ENCODE data around the gene ETFA.

- no peak for TF ChIP-seq TSHZ2 (CRISPR knock-in tag; IDR thresholded peaks at IDR 0.05)
- no peak for TF ChIP-seq ZNF70 (CRISPR knock-in tag; IDR thresholded peaks at IDR 0.05)
- TF ChIP-seq PATZ1 (CRISPR knock-in tag; IDR thresholded peaks at IDR 0.05; ENCODE audit: borderline replicate concordance): no peak
- no peak for TF ChIP-seq CREB5 (CRISPR knock-in tag; IDR thresholded peaks at IDR 0.05; ENCODE audit: low read depth)
- no peak for TF ChIP-seq RARB (CRISPR knock-in tag; IDR thresholded peaks at IDR 0.05)
- TF ChIP-seq CSDC2 (CRISPR knock-in tag; IDR thresholded peaks at IDR 0.05): no peak
Observed at GRCh38 chr15:76311100-76311953, at the start of gene ETFA.
